Uterus (tissue), 4 donors: ENCODE data around the gene MMP25. TPM values are rescaled to one million over a fixed set of nuclear protein-coding genes. Genes with fewer than 3 reads are reported as not detected.
A peak's percentile ranks its signal among the peaks of the same experiment; 100 is the strongest.

Experiments used
- DNase-seq, 2 donors: peaks; one replicate each; pipeline ENCODE4 v3.0.0-alpha.2; 2019 to 2020
- H3K27ac ChIP-seq, 2 donors: fragments of 200-600 bp; sonication (generic); 1 replicate in 1 of 2; 2 replicates in 1 of 2; pipeline ENCODE4 v1.5.1; 2016 to 2018
- H3K27me3 ChIP-seq, 2 donors: fragments of 200-600 bp; sonication (generic); one replicate each; pipeline ENCODE4 v1.5.1; 2018 to 2019; ENCODE audit warnings: control low read depth in 1 of 2
- H3K36me3 ChIP-seq, 2 donors: fragments of 200-600 bp; sonication (generic); one replicate each; pipeline ENCODE4 v1.5.1; 2019; ENCODE audit warnings: control low read depth in 1 of 2
- H3K4me1 ChIP-seq, 2 donors: fragments of 200-600 bp; sonication (generic); one replicate each; pipeline ENCODE4 v1.5.1; 2018 to 2019; ENCODE audit warnings: control low read depth in 1 of 2
- H3K4me3 ChIP-seq, 2 donors: fragments of 200-600 bp; sonication (generic); 1 replicate in 1 of 2; 2 replicates in 1 of 2; pipeline ENCODE4 v1.5.1; 2018 to 2019; ENCODE audit warnings: mild to moderate bottlenecking in 1 of 2
- H3K9me3 ChIP-seq, 2 donors: fragments of 200-600 bp; sonication (generic); one replicate each; pipeline ENCODE4 v1.5.1; 2019; ENCODE audit warnings: control low read depth in 1 of 2
- CTCF ChIP-seq, 4 experiments: fragments of 200-600 bp in 2 of 4; fragments of 450-650 bp in 2 of 4; sonication (generic) in 2 of 4; IDR thresholded peaks; one replicate each; pipeline ENCODE4 v1.5.1; 2016 to 2019; ENCODE audit warnings: antibody characterized with exemption in 4 of 4, mild to moderate bottlenecking in 2 of 4, moderate library complexity in 1 of 4
- POLR2A ChIP-seq, 2 donors: fragments of 450-650 bp; IDR thresholded peaks; one replicate each; pipeline ENCODE4 v1.6.1; 2016; ENCODE audit warnings: antibody characterized with exemption in 2 of 2, mild to moderate bottlenecking in 1 of 2, moderate library complexity in 1 of 2
- intact Hi-C: fragments of 100-400 bp; cut with DNase I; formaldehyde crosslinking; loops from one replicate; pipeline ENCODE4 v1.15.1; 2023; ENCODE audit warnings: low total_unique reads
- total RNA-seq, 4 donors: library from RNA; depleted of rRNA in 3 of 4; stranded (reverse); fragments of >200 nt in 3 of 4; gene quantifications; one replicate each; pipeline versions ENCODE4 v1.1.0 to v1.2.4, GENCODE V29; 2014 to 2023
- donor health status: DM: yes; HTN: yes; CAD: no.

MMP25 gene
- total RNA-seq, 4 donors from 2014 or later, result 0.21 to 1.1 TPM; not detected in 2

- Histone ChIP-seq H3K9me3 (no peaks in the 10 kb centered on the region), H3K4me1 (peaks cover 0 to 22% of the 10 kb centered on the region in 2 donors), H3K27ac (peak overlapping the region; percentile 94 to 95), H3K4me3 (peak overlapping the region; percentile 63 to 78), H3K36me3 (no peaks in the 10 kb centered on the region), H3K27me3 (peaks cover 0 to 4% of the 10 kb centered on the region in 2 donors)
- peak; percentile 58 to 63 for DNase-seq
- intact Hi-C loops, result no loop called here
- no peak for TF ChIP-seq POLR2A (IDR thresholded peaks at IDR 0.05)
- TF ChIP-seq CTCF (IDR thresholded peaks at IDR 0.05), result no peak
Measured at GRCh38 chr16:3023415-3023668, 23.0 kb upstream of the MMP25 start.

- intact Hi-C loops, result no loop called here
- peaks cover 0 to 22% of the 10 kb centered on the region in 2 donors for H3K4me1 ChIP-seq
Measured at GRCh38 chr16:3023669-3024478, 22.5 kb upstream of the MMP25 start, which contains the start of the genes HCFC1R1 and THOC6. HCFC1R1 (minus strand) TSS chr16:3023942; CDS start chr16:3023941, 1 bp downstream. THOC6 (plus strand) TSS chr16:3024035; CDS start chr16:3024327, 292 bp downstream.

GRCh38 chr16:3025032-3026002, 21.0 kb upstream of the MMP25 start:
- TF ChIP-seq CTCF (IDR thresholded peaks at IDR 0.05) (no peak), POLR2A (IDR thresholded peaks at IDR 0.05) (no peak)
- intact Hi-C loops, result no loop called here
- H3K4me3 ChIP-seq, result no peak overlapping the region
- H3K9me3 ChIP-seq, result no peaks in the 10 kb centered on the region
- no peak overlapping the region for H3K27ac ChIP-seq
- H3K36me3 ChIP-seq, result no peaks in the 10 kb centered on the region
- H3K27me3 ChIP-seq, result peaks cover 2 to 5% of the 10 kb centered on the region in 2 donors
- no peak for DNase-seq
- peaks cover 0 to 28% of the 10 kb centered on the region in 2 donors for H3K4me1 ChIP-seq

More at GRCh38 chr16:3023669-3024478, 22.5 kb upstream of the MMP25 start, which contains the start of the genes HCFC1R1 and THOC6:
- H3K27me3 ChIP-seq, result no peaks in the 10 kb centered on the region
- peak within 1 kb of the TSS; percentile 63 to 78 for H3K4me3 ChIP-seq
- peak; percentile 59 to 82 for TF ChIP-seq POLR2A (IDR thresholded peaks at IDR 0.05)
- peak in 3 of 4 experiments; percentile 6 to 34 (median 16) for TF ChIP-seq CTCF (IDR thresholded peaks at IDR 0.05)
- H3K27ac ChIP-seq, result peak within 1 kb of the TSS; percentile 94 to 95
- no peaks in the 10 kb centered on the region for H3K36me3 ChIP-seq
- peak; percentile 94 to 98 for DNase-seq
- H3K9me3 ChIP-seq, result no peaks in the 10 kb centered on the region

GRCh38 chr16:3026003-3026378, 20.4 kb upstream of the MMP25 start:
- no peak for TF ChIP-seq CTCF (IDR thresholded peaks at IDR 0.05)
- no peak for TF ChIP-seq POLR2A (IDR thresholded peaks at IDR 0.05)
- Histone ChIP-seq H3K36me3 (no peaks in the 10 kb centered on the region), H3K9me3 (no peaks in the 10 kb centered on the region), H3K27ac (no peak overlapping the region), H3K27me3 (peaks cover 5 to 8% of the 10 kb centered on the region in 2 donors), H3K4me3 (no peak overlapping the region), H3K4me1 (peaks cover 0 to 28% of the 10 kb centered on the region in 2 donors)
- intact Hi-C loops, result no loop called here
- DNase-seq, result no peak
